D721Med (cell line): ENCODE data around the gene TBX21.

Experiments
- DNase-seq: peaks from one replicate; pipeline ENCODE4 v3.0.0; 2011; ENCODE audit warnings: low spot score; ENCODE audit not compliant: insufficient read length
- FAIRE-seq: peaks from 2 replicates; lab custom pipeline; 2011; peaks lifted over from hg19 to GRCh38; lab: Jason Lieb, UNC
- CTCF ChIP-seq: IDR thresholded peaks from 2 replicates; pipeline ENCODE4 v1.5.1; 2012; ENCODE audit warnings: mild to moderate bottlenecking, control low read depth; ENCODE audit not compliant: insufficient read depth; ENCODE audit errors: missing control alignments

The TBX21 gene

GRCh38 chr17:47705536-47706530 is 27.2 kb upstream of the TBX21 start:
- DNase-seq = no peak
- TF ChIP-seq CTCF = no peak
- no peak for FAIRE-seq

GRCh38 chr17:47707056-47707804 is 25.8 kb upstream of the TBX21 start:
- no peak for FAIRE-seq
- no peak for TF ChIP-seq CTCF
- DNase-seq = no peak

GRCh38 chr17:47707884-47708283 is 25.2 kb upstream of the TBX21 start:
- TF ChIP-seq CTCF = no peak
- no peak for DNase-seq
- FAIRE-seq = no peak

- DNase-seq = no peak
- FAIRE-seq = no peak
- no peak for TF ChIP-seq CTCF
Measured at GRCh38 chr17:47708312-47708863, 24.6 kb upstream of the TBX21 start.

GRCh38 chr17:47708864-47709541 is 24.0 kb upstream of the TBX21 start:
- DNase-seq (no peak), FAIRE-seq (no peak)
- no peak for TF ChIP-seq CTCF

- FAIRE-seq (no peak), DNase-seq (no peak)
- no peak for TF ChIP-seq CTCF
Measured at GRCh38 chr17:47709594-47709993, 23.4 kb upstream of the TBX21 start.
